H1 (cell line): ENCODE measurements around the gene NAE1. TPM values are rescaled to one million over a fixed set of nuclear protein-coding genes. Genes with fewer than 3 reads are reported as not detected.

ENCODE experiments used
- CREB1 ChIP-seq: IDR thresholded peaks from 2 replicates; pipeline ENCODE4 v1.6.1; 2012; ENCODE audit warnings: inconsistent platforms
- JUND ChIP-seq: IDR thresholded peaks from 2 replicates; pipeline ENCODE4 v1.6.1; 2011; ENCODE audit warnings: mild to moderate bottlenecking, improper control_type of control experiment, low read length
- NANOG ChIP-seq: IDR thresholded peaks from 2 replicates; pipeline ENCODE4 v1.6.1; 2011; ENCODE audit warnings: low read length, low read depth, mild to moderate bottlenecking, inconsistent platforms; ENCODE audit not compliant: insufficient read depth, poor library complexity, severe bottlenecking
- SP1 ChIP-seq: IDR thresholded peaks from 2 replicates; pipeline ENCODE4 v1.6.1; 2011; ENCODE audit warnings: low read depth, low read length
- SP4 ChIP-seq: IDR thresholded peaks from 2 replicates; pipeline ENCODE4 v1.6.1; 2012; ENCODE audit warnings: low read length, inconsistent platforms
- SUZ12 ChIP-seq: fragments of 200-600 bp; sonication (generic); IDR thresholded peaks from 2 replicates; pipeline ENCODE4 v1.6.1; 2012; ENCODE audit warnings: mild to moderate bottlenecking, inconsistent platforms, low read length, moderate library complexity, mixed read lengths
- TEAD4 ChIP-seq: IDR thresholded peaks from 2 replicates; pipeline ENCODE4 v1.6.1; 2012; ENCODE audit warnings: low read depth, low read length, inconsistent platforms, mixed read lengths
- polyA plus RNA-seq, 7 experiments: library from polyadenylated mRNA; depleted of rRNA in 3 of 7; stranded (reverse) in 5 of 7; unstranded in 2 of 7; fragments of >200 nt in 5 of 7; fragments of 200-250 nt in 2 of 7; gene quantifications; 1 replicate in 5 of 7; 2 replicates in 1 of 7; 4 replicates in 1 of 7; pipeline versions ENCODE4 v1.2.1 to v1.2.3, GENCODE V29; 2011 to 2013; ENCODE audit warnings: missing spikeins in 2 of 7, mixed read lengths in 2 of 7
- total RNA-seq: library from RNA; stranded (reverse); fragmentation: NEBNext Ultra II Directional; extraction: Animal tissue kit (Norgen Biotek cat#: 25700); gene quantifications from 2 replicates; pipeline ENCODE4 v1.2.1, GENCODE V29; 2021
- TF ChIP-seq, protein P1 (sequence below): fragments of 300-600 bp; sonication (generic); IDR thresholded peaks from 2 replicates; pipeline ENCODE4 v1.7.1; 2012; ENCODE audit warnings: low read length, moderate library complexity, mild to moderate bottlenecking, inconsistent platforms; ENCODE audit not compliant: insufficient replicate concordance
- TF ChIP-seq, protein P2 (sequence below): IDR thresholded peaks from 2 replicates; pipeline ENCODE4 v1.6.1; 2012; ENCODE audit warnings: low read length, inconsistent platforms
- TF ChIP-seq, protein P3 (sequence below): IDR thresholded peaks from 2 replicates; pipeline ENCODE4 v1.6.1; 2011; ENCODE audit warnings: low read depth, mild to moderate bottlenecking, low read length; ENCODE audit not compliant: insufficient read depth

The NAE1 gene
- total and polyA plus RNA-seq, 2 of the 8 experiments (the other 6 are each of a cell fraction or from before 2014, with no cell fraction given) = 66.6 to 155 TPM

DNA sequence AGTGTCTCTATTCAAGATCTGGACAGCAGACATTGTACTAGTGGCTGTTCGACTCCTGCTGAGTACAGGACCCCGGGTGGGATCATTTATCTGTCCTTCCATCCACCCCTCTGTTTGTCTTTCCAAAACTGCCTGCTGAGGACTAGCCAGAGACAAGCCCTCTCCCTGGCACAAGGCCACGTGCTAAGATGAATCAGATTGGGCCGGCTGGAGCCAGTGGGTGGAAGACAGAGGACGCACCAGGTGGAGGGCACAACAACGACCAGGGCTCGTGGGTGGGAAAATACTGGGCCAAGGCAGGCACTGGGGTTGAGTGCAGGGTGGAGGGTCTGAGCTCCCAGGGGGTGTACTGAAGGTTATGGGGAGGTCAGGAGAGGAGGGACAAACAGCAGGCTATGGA is 12.0 kb upstream of the NAE1 start (continued):
- TF ChIP-seq, protein P1, sequence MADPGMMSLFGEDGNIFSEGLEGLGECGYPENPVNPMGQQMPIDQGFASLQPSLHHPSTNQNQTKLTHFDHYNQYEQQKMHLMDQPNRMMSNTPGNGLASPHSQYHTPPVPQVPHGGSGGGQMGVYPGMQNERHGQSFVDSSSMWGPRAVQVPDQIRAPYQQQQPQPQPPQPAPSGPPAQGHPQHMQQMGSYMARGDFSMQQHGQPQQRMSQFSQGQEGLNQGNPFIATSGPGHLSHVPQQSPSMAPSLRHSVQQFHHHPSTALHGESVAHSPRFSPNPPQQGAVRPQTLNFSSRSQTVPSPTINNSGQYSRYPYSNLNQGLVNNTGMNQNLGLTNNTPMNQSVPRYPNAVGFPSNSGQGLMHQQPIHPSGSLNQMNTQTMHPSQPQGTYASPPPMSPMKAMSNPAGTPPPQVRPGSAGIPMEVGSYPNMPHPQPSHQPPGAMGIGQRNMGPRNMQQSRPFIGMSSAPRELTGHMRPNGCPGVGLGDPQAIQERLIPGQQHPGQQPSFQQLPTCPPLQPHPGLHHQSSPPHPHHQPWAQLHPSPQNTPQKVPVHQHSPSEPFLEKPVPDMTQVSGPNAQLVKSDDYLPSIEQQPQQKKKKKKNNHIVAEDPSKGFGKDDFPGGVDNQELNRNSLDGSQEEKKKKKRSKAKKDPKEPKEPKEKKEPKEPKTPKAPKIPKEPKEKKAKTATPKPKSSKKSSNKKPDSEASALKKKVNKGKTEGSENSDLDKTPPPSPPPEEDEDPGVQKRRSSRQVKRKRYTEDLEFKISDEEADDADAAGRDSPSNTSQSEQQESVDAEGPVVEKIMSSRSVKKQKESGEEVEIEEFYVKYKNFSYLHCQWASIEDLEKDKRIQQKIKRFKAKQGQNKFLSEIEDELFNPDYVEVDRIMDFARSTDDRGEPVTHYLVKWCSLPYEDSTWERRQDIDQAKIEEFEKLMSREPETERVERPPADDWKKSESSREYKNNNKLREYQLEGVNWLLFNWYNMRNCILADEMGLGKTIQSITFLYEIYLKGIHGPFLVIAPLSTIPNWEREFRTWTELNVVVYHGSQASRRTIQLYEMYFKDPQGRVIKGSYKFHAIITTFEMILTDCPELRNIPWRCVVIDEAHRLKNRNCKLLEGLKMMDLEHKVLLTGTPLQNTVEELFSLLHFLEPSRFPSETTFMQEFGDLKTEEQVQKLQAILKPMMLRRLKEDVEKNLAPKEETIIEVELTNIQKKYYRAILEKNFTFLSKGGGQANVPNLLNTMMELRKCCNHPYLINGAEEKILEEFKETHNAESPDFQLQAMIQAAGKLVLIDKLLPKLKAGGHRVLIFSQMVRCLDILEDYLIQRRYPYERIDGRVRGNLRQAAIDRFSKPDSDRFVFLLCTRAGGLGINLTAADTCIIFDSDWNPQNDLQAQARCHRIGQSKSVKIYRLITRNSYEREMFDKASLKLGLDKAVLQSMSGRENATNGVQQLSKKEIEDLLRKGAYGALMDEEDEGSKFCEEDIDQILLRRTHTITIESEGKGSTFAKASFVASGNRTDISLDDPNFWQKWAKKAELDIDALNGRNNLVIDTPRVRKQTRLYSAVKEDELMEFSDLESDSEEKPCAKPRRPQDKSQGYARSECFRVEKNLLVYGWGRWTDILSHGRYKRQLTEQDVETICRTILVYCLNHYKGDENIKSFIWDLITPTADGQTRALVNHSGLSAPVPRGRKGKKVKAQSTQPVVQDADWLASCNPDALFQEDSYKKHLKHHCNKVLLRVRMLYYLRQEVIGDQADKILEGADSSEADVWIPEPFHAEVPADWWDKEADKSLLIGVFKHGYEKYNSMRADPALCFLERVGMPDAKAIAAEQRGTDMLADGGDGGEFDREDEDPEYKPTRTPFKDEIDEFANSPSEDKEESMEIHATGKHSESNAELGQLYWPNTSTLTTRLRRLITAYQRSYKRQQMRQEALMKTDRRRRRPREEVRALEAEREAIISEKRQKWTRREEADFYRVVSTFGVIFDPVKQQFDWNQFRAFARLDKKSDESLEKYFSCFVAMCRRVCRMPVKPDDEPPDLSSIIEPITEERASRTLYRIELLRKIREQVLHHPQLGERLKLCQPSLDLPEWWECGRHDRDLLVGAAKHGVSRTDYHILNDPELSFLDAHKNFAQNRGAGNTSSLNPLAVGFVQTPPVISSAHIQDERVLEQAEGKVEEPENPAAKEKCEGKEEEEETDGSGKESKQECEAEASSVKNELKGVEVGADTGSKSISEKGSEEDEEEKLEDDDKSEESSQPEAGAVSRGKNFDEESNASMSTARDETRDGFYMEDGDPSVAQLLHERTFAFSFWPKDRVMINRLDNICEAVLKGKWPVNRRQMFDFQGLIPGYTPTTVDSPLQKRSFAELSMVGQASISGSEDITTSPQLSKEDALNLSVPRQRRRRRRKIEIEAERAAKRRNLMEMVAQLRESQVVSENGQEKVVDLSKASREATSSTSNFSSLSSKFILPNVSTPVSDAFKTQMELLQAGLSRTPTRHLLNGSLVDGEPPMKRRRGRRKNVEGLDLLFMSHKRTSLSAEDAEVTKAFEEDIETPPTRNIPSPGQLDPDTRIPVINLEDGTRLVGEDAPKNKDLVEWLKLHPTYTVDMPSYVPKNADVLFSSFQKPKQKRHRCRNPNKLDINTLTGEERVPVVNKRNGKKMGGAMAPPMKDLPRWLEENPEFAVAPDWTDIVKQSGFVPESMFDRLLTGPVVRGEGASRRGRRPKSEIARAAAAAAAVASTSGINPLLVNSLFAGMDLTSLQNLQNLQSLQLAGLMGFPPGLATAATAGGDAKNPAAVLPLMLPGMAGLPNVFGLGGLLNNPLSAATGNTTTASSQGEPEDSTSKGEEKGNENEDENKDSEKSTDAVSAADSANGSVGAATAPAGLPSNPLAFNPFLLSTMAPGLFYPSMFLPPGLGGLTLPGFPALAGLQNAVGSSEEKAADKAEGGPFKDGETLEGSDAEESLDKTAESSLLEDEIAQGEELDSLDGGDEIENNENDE = no peak
- TF ChIP-seq NANOG (no peak), CREB1 (no peak), TEAD4 (no peak), SP1 (no peak), SUZ12 (no peak), JUND (no peak), SP4 (no peak)
- TF ChIP-seq, protein P2, sequence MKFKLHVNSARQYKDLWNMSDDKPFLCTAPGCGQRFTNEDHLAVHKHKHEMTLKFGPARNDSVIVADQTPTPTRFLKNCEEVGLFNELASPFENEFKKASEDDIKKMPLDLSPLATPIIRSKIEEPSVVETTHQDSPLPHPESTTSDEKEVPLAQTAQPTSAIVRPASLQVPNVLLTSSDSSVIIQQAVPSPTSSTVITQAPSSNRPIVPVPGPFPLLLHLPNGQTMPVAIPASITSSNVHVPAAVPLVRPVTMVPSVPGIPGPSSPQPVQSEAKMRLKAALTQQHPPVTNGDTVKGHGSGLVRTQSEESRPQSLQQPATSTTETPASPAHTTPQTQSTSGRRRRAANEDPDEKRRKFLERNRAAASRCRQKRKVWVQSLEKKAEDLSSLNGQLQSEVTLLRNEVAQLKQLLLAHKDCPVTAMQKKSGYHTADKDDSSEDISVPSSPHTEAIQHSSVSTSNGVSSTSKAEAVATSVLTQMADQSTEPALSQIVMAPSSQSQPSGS = no peak
- TF ChIP-seq, protein P3, sequence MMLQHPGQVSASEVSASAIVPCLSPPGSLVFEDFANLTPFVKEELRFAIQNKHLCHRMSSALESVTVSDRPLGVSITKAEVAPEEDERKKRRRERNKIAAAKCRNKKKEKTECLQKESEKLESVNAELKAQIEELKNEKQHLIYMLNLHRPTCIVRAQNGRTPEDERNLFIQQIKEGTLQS = no peak
